GM21576 (cell line): Measurements from ENCODE around the gene ACBD4.

Experiments
- ATAC-seq: cut with Tn5 transposase; IDR thresholded peaks from one replicate; pipeline ENCODE4 v1.9.1; 2021; ENCODE audit warnings: mild to moderate bottlenecking, moderate library complexity; ENCODE audit not compliant: unreplicated experiment

Gene ACBD4

GRCh38 chr17:45132572-45133463 lies 2.7 kb upstream of the ACBD4 start:
- ATAC-seq = no peak

DNA sequence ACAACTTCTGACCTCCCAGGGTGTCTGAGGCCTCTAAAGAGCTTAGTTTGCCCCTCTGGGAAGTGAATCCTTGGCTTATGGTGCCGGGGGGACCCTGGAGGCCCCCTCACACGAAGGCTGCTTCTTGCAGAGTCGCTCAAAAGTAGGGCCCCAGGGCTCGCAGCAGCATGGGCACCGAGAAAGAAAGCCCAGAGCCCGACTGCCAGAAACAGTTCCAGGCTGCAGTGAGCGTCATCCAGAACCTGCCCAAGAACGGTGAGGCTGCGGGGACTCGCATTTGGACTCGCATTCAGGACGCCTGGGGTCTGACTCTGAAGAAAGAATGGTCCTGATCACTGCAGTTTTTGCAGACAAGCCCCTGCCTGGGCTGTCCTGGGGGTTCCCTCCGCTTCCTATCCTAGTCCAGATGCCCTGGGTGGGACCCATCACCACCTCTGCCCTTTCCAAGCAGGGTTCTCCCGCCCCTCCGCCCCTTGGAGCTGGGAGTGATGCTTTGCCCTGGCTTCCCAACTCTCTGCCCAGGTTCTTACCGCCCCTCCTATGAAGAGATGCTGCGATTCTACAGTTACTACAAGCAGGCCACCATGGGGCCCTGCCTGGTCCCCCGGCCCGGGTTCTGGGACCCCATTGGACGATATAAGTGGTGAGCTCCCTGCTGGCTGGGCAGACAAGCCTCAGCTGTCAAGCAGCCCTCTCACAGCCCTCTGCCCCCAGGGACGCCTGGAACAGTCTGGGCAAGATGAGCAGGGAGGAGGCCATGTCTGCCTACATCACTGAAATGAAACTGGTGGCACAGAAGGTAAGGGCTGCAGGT lies 698 bp downstream of the ACBD4 start:
- ATAC-seq = no peak

GRCh38 chr17:45136846-45137560 lies 1.5 kb downstream of the ACBD4 start:
- ATAC-seq = no peak

DNA sequence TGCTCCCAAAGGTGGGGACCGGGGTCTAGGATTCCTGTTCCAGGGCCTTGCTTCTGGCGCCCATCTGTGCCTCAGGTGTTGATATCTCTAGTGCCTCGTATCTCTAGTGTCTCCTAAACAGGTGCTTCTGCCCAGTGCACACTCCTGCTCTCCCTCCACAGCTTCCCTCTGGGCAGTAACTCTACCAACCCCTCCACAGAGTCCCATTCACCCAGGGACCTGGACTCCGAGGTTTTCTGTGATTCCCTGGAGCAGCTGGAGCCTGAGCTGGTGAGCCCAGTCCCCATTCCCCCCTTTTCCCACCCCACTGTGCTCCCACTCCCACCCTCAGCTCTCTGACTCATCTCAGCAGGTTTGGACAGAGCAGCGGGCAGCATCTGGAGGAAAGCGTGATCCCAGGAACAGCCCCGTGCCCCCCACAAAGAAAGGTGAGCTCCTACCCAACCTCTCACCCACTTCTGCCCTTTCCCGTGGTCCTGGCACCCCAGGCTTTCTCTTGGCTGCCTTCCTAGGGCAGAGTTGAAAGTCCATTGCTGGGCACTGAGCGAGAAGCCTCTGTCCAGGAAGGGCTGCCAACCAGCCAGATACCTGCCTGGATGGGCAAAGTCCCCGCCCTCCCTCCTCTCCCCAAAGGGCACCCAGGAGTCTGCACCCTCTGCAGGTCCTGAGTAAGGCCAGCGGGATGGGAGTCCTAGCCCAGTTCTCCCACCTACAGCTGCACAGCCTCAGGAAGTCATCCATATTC lies 2.2 kb downstream of the ACBD4 start:
- ATAC-seq = no peak

DNA sequence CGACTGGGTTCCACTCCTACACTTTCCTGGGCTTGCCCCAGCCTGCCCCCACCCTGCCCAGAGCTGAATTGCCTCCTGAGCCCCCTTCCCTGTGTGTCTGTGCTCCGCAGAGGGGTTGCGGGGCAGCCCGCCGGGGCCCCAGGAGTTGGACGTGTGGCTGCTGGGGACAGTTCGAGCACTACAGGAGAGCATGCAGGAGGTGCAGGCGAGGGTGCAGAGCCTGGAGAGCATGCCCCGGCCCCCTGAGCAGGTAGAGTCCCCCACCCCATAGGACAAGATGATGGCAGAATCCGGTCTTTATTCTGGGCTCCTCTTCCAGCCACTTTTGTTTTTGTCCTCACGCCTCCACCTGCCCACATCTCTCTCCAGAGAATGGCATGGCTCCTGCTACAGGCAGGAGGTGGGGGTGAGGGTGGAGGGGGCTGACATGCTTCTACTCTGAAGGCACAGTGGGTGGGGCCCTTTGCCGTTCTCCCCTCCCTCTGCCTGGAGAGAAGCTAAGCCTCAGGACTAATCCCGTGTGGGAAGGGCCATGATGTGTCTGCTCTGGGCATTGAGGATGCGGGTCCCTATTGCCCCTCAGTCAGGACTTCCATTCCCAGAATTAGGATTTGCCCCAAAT lies 3.5 kb downstream of the ACBD4 start:
- no peak for ATAC-seq

- ATAC-seq = no peak
Observed at GRCh38 chr17:45139533-45139920, 4.0 kb downstream of the ACBD4 start.

- no peak for ATAC-seq
Observed at GRCh38 chr17:45143094-45143670, 7.7 kb downstream of the ACBD4 start.

- no peak for ATAC-seq
Observed at GRCh38 chr17:45143767-45144198, 8.3 kb downstream of the ACBD4 start.

DNA sequence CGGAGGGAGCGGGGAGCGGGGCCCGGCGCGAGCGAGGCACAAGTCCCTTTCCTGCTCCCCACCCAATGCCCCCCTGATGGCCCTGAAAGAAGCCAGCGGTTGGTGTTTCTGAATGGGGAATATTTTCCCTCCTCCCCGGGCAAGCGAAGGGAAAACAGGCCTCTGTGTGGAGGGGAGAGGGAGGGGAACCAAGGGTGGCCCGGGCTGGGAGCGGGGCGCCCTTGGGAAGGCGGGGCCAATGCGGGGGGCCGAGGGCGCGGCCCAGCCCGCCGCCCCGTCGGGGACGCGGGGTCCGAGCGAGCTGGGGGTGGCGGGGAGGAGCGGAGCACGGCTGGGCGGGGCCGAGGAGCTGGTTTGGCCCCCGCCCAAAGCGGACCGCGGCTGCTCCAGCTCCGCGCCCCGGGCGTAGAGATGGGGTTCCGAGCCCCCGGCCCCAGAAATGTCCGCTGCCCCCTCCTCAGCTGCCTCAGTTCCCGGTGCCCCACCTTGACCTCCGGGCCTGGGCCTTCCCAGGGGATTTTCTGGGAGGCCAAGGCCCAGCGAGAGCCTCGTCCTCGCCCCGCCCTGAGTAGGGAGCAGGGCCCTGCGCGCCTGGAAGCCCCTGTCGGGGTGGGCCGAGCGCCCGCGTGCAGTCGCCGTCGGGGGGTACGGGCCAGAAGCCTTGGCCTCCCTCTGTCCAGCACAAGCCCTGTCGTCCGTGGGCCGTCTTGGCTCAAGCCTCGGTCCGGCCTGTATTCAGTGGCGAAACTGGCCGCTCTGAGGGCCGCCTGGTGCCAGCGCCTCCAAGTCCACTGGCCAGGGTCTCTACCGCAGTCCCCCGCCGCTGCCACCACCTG lies 8.9 kb downstream of the ACBD4 start:
- no peak for ATAC-seq

DNA sequence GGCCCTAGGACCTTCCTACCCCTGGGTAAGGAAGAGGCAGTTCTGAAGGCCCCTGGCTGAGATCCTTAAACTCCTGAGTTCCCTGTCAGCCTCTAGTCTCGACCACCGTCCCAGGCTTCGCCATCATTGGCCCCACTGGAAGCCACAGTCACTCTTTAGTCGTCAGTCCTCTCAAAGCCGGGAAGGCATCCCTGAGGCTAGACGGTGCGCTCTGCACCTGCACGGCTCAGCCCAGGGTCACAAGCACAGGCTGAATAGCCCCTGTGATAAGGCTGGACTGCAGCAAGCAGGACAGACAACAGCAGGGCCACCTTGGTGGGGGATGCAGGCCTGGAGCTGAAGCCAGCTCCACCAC lies 9.5 kb downstream of the ACBD4 start:
- ATAC-seq = no peak

DNA sequence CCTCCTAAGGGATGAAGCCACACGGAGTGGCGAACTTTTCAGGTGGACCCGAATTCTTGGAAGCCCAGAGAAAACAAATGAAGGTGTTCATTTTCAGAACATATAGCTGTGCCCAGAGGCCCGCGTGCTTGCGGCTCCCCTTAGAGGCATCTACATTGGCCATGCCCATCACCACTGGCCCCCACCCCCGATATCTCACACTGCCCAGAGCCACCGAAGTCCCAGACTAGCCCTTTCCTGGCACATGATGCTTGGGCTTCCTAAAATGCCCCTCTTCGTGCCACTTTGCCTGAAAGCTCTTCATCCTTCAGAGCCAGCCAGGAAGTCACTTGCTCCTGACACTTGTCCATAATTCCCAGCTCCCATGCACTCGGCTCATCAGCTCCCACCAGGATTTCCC lies 10.7 kb downstream of the ACBD4 start:
- no peak for ATAC-seq

GRCh38 chr17:45146592-45146889 lies 11.1 kb downstream of the ACBD4 start:
- no peak for ATAC-seq

GRCh38 chr17:45146890-45147580 lies 11.5 kb downstream of the ACBD4 start:
- no peak for ATAC-seq

DNA sequence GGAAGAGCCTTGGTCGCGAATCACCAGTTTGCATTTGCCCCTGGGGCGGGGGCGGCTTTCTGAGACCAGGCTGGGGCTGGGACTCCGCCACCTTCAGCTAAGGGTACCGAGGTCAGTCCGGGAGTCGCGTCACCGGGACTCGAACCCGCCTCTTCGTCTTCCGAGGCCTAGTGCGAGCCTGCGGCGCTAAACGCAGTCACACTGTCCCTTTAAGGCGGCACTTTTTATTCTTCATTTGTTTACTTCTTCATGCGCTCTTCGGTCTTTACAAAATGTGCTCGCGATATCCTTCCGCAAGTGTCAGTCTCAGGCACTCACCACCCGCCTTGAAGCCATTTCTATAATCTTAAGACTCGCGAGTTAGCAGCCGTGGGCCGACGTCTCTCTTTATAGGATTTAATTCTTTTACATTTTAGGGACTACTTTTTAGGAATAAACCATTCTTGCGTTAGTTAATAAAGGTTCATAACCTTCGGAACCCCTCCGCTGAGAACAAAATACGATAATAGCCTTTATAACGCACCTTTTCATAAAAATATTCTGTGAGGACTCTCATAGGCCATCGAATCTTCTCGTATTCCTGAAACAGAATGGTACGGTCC lies 12.2 kb downstream of the ACBD4 start:
- ATAC-seq = no peak

DNA sequence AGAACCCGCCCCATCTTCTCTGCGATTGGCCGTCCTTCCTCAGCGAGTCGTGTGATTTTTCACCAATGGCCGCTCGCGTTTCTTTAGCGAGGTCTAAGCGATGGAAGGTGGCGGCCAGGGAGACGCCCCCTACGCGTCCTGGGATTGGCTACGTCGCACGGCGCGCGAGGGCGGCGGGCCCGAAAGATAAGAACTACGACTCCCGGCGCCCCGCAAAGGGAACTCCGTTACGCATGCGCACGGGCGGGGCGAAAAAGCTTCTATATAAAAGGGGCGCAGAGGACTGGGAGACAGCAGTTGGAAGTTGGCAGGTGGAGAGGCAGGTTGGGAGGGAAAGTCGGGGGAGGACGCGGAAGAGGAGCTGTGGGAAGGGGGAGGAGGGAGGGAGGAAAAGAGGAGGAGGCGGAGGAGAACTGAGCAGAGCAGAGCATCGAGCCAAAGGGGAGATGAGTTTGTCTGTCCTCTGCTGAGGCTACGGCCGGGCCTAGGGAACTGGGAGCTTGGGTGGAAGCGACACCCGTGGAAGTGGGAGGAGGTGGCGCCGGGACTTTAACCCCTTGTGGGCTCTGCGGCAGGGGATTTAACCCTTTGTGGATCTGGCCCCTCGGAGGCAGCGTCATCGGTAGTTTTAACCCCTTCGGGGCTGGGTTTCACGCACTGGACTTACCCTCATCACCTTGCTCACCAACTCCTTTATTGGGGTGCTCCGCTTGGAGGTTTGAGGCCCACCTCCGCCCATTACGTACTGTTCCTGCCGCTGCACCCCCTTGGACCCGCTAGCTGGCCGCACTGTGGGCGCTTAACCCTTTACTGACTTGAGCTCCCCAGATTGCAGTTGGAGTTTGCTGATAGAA lies 12.9 kb downstream of the ACBD4 start, which contains the start of gene HEXIM1:
HEXIM1 (plus strand) TSS at position 293 of the 854 bp plus-strand sequence. CDS start 716 bp downstream, outside the sequence.
- ATAC-seq = peak; percentile 65

- no peak for ATAC-seq
Observed at GRCh38 chr17:45149037-45149668, 13.7 kb downstream of the ACBD4 start.
